Measurements from ENCODE around the gene CTSO.

DNA sequence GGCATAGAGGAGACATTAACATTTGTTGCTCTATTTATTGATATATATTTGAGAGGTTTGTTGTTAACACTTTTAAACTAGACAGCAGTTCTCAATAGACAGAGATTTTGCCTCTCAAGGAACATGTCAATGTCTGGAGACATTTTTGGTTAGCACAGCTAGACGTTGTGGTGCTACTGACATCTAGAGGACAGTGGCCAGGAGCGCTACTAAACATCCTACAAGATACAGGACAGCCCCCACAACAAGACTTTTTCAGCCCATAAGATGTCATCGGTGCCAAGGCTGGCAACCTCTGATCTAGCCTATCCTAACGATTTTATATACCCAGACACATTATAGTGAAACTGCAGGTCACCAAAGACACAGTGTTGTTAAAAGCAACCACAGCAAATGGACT is 18.4 kb upstream of the CTSO start:
- TF ChIP-seq, protein P1, sequence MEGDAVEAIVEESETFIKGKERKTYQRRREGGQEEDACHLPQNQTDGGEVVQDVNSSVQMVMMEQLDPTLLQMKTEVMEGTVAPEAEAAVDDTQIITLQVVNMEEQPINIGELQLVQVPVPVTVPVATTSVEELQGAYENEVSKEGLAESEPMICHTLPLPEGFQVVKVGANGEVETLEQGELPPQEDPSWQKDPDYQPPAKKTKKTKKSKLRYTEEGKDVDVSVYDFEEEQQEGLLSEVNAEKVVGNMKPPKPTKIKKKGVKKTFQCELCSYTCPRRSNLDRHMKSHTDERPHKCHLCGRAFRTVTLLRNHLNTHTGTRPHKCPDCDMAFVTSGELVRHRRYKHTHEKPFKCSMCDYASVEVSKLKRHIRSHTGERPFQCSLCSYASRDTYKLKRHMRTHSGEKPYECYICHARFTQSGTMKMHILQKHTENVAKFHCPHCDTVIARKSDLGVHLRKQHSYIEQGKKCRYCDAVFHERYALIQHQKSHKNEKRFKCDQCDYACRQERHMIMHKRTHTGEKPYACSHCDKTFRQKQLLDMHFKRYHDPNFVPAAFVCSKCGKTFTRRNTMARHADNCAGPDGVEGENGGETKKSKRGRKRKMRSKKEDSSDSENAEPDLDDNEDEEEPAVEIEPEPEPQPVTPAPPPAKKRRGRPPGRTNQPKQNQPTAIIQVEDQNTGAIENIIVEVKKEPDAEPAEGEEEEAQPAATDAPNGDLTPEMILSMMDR (conservative IDR thresholded peaks at IDR 0.05): no peak; the same call in 1 of the 2 replicates
- TF ChIP-seq EZH2 (IDR thresholded peaks at IDR 0.05; ENCODE audit: low read depth): no peak

Measured in PC-9 (cell line).